Stimulated activated naive B cell treated with anti-CD40 and anti-IgM and Interleukin-4, amounts not matched to agents 10 μg/mL and 1 μg/mL and 100 μg/mL, for 72 hours (primary cell): ENCODE data around the gene TRIM27.
"Not testable (repeated sequence)": the region's sequence is repeated elsewhere in the genome, so short reads cannot be mapped to it uniquely, and the experiment has no call there.

ENCODE experiments used
- ATAC-seq, 2 donors: fragments of 150-1000 bp; cut with Tn5 transposase; replicated peaks; 2 replicates each; pipeline ENCODE4 v1.10.0; 2021; ENCODE audit warnings: moderate library complexity in 1 of 2
- DNase-seq: peaks from one replicate; pipeline ENCODE4 v3.0.0; 2021
- H3K27ac Mint-ChIP-seq: one replicate; pipeline ENCODE4 v1.8.0; 2022; ENCODE audit warnings: mild to moderate bottlenecking, mixed read lengths
- H3K27me3 Mint-ChIP-seq, 2 donors: one replicate each; pipeline ENCODE4 v1.8.0; 2022; ENCODE audit warnings: mixed read lengths in 2 of 2
- H3K36me3 Mint-ChIP-seq, 2 donors: one replicate each; pipeline ENCODE4 v1.8.0; 2022; ENCODE audit warnings: mixed read lengths in 2 of 2, mild to moderate bottlenecking in 1 of 2
- H3K4me1 Mint-ChIP-seq, 2 donors: one replicate each; pipeline ENCODE4 v1.8.0; 2022; ENCODE audit warnings: mixed read lengths in 2 of 2, mild to moderate bottlenecking in 1 of 2
- H3K4me3 Mint-ChIP-seq, 2 donors: one replicate each; pipeline ENCODE4 v1.8.0; 2022; ENCODE audit warnings: mild to moderate bottlenecking in 2 of 2, mixed read lengths in 2 of 2, moderate library complexity in 1 of 2
- H3K9me3 Mint-ChIP-seq, 2 donors: one replicate each; pipeline ENCODE4 v1.8.0; 2022; ENCODE audit warnings: mixed read lengths in 2 of 2, mild to moderate bottlenecking in 1 of 2

TRIM27 gene

GRCh38 chr6:28871335-28872156 is 52.2 kb downstream of the TRIM27 start:
- Mint-ChIP-seq H3K27me3 (peaks cover 6 to 16% of the 10 kb centered on the region in 2 donors), H3K9me3 (no peaks in the 10 kb centered on the region), H3K36me3 (no peaks in the 10 kb centered on the region)

GRCh38 chr6:28868873-28869272 is 54.9 kb downstream of the TRIM27 start:
- Mint-ChIP-seq H3K27me3 (peaks cover 0 to under 1% of the 10 kb centered on the region in 2 donors), H3K4me1 (peaks cover 10 to 20% of the 10 kb centered on the region in 2 donors), H3K27ac (no peak overlapping the region), H3K9me3 (no peaks in the 10 kb centered on the region), H3K4me3 (no peak overlapping the region), H3K36me3 (peaks cover under 1 to 2% of the 10 kb centered on the region in 2 donors)
- no peak for ATAC-seq
- no peak for DNase-seq

More at GRCh38 chr6:28871335-28872156, 52.2 kb downstream of the TRIM27 start:
- H3K4me1 Mint-ChIP-seq = peaks cover 3 to 5% of the 10 kb centered on the region in 2 donors
- H3K4me3 Mint-ChIP-seq = no peak overlapping the region
- no peak overlapping the region for H3K27ac Mint-ChIP-seq
- ATAC-seq = no peak
- DNase-seq = no peak

GRCh38 chr6:28867086-28867409 is 56.7 kb downstream of the TRIM27 start:
- ATAC-seq (peak; percentile 35 to 52), DNase-seq (no peak)
- Mint-ChIP-seq H3K27me3 (peaks cover 4 to 8% of the 10 kb centered on the region in 2 donors), H3K4me3 (peak overlapping the region; percentile 86 to 92), H3K36me3 (peaks cover 5 to 14% of the 10 kb centered on the region in 2 donors), H3K9me3 (peaks cover 3 to 11% of the 10 kb centered on the region in 2 donors), H3K27ac (peak overlapping the region; percentile 85), H3K4me1 (peaks cover 17 to 33% of the 10 kb centered on the region in 2 donors)

- DNase-seq = peak; percentile 70
Observed at GRCh38 chr6:28866205-28867085, 57.3 kb downstream of the TRIM27 start.

GRCh38 chr6:28865401-28866204 is 58.2 kb downstream of the TRIM27 start:
- H3K36me3 Mint-ChIP-seq = peaks cover 5 to 14% of the 10 kb centered on the region in 2 donors
- ATAC-seq (peak in 1 of 2 donors; percentile 8), DNase-seq (peak; percentile 49)
- peaks cover 17 to 33% of the 10 kb centered on the region in 2 donors for H3K4me1 Mint-ChIP-seq
- H3K27ac Mint-ChIP-seq = peak overlapping the region; percentile 96
- peak overlapping the region; percentile 86 to 92 for H3K4me3 Mint-ChIP-seq
- H3K27me3 Mint-ChIP-seq = peaks cover 13 to 15% of the 10 kb centered on the region in 2 donors
- peaks cover 3 to 11% of the 10 kb centered on the region in 2 donors for H3K9me3 Mint-ChIP-seq

More at GRCh38 chr6:28866205-28867085, 57.3 kb downstream of the TRIM27 start:
- Mint-ChIP-seq H3K9me3 (peaks cover 3 to 11% of the 10 kb centered on the region in 2 donors), H3K36me3 (peaks cover 5 to 14% of the 10 kb centered on the region in 2 donors), H3K27ac (peak overlapping the region; percentile 96), H3K4me1 (peaks cover 17 to 33% of the 10 kb centered on the region in 2 donors), H3K4me3 (peak overlapping the region; percentile 86 to 92)
- ATAC-seq = peak; percentile 69 to 70
- not testable (repeated sequence) for H3K27me3 Mint-ChIP-seq

GRCh38 chr6:28864326-28864923 is 59.4 kb downstream of the TRIM27 start:
- Mint-ChIP-seq H3K9me3 (peaks cover 3 to 11% of the 10 kb centered on the region in 2 donors), H3K4me1 (peaks cover 17 to 33% of the 10 kb centered on the region in 2 donors), H3K27me3 (peaks cover 16 to 18% of the 10 kb centered on the region in 2 donors), H3K4me3 (peak overlapping the region; percentile 88 to 90), H3K36me3 (peaks cover 5 to 14% of the 10 kb centered on the region in 2 donors), H3K27ac (peak overlapping the region; percentile 99)
- ATAC-seq = no peak
- no peak for DNase-seq

GRCh38 chr6:28863604-28864325 is 60.0 kb downstream of the TRIM27 start:
- peaks cover 17 to 33% of the 10 kb centered on the region in 2 donors for H3K4me1 Mint-ChIP-seq
- ATAC-seq (peak; percentile 54 to 59), DNase-seq (peak; percentile 73)
- H3K27me3 Mint-ChIP-seq = peaks cover 16 to 18% of the 10 kb centered on the region in 2 donors
- H3K9me3 Mint-ChIP-seq = peaks cover 3 to 11% of the 10 kb centered on the region in 2 donors
- peaks cover 5 to 14% of the 10 kb centered on the region in 2 donors for H3K36me3 Mint-ChIP-seq
- peak overlapping the region; percentile 88 to 90 for H3K4me3 Mint-ChIP-seq
- peak overlapping the region; percentile 99 for H3K27ac Mint-ChIP-seq

GRCh38 chr6:28862077-28862476 is 61.7 kb downstream of the TRIM27 start:
- H3K36me3 Mint-ChIP-seq = peaks cover 5 to 14% of the 10 kb centered on the region in 2 donors
- peaks cover 3 to 11% of the 10 kb centered on the region in 2 donors for H3K9me3 Mint-ChIP-seq
- no peak overlapping the region for H3K27ac Mint-ChIP-seq
- ATAC-seq (no peak), DNase-seq (no peak)
- H3K27me3 Mint-ChIP-seq = peaks cover 16 to 18% of the 10 kb centered on the region in 2 donors
- no peak overlapping the region for H3K4me3 Mint-ChIP-seq
- peaks cover 16 to 31% of the 10 kb centered on the region in 2 donors for H3K4me1 Mint-ChIP-seq

- peaks cover 14 to 28% of the 10 kb centered on the region in 2 donors for H3K4me1 Mint-ChIP-seq
- H3K36me3 Mint-ChIP-seq = peaks cover 5 to 16% of the 10 kb centered on the region in 2 donors
- H3K9me3 Mint-ChIP-seq = peaks cover 3 to 13% of the 10 kb centered on the region in 2 donors
- ATAC-seq (no peak), DNase-seq (no peak)
- no peak overlapping the region for H3K27ac Mint-ChIP-seq
- H3K4me3 Mint-ChIP-seq = no peak overlapping the region
- peaks cover 16 to 18% of the 10 kb centered on the region in 2 donors for H3K27me3 Mint-ChIP-seq
Observed at GRCh38 chr6:28861339-28861738, 62.4 kb downstream of the TRIM27 start.

- H3K4me3 Mint-ChIP-seq = no peak overlapping the region
- H3K36me3 Mint-ChIP-seq = peaks cover 5 to 18% of the 10 kb centered on the region in 2 donors
- H3K9me3 Mint-ChIP-seq = peaks cover 5 to 15% of the 10 kb centered on the region in 2 donors
- no peak for ATAC-seq
- H3K27me3 Mint-ChIP-seq = peaks cover 16 to 18% of the 10 kb centered on the region in 2 donors
- peaks cover 14 to 24% of the 10 kb centered on the region in 2 donors for H3K4me1 Mint-ChIP-seq
- no peak for DNase-seq
- no peak overlapping the region for H3K27ac Mint-ChIP-seq
Observed at GRCh38 chr6:28860581-28860980, 63.2 kb downstream of the TRIM27 start.

- peaks cover 5 to 17% of the 10 kb centered on the region in 2 donors for H3K36me3 Mint-ChIP-seq
- H3K9me3 Mint-ChIP-seq = peaks cover 9 to 15% of the 10 kb centered on the region in 2 donors
- ATAC-seq = no peak
- peaks cover 16 to 18% of the 10 kb centered on the region in 2 donors for H3K27me3 Mint-ChIP-seq
- no peak overlapping the region for H3K4me3 Mint-ChIP-seq
- H3K4me1 Mint-ChIP-seq = peaks cover 8 to 14% of the 10 kb centered on the region in 2 donors
- no peak overlapping the region for H3K27ac Mint-ChIP-seq
- no peak for DNase-seq
Observed at GRCh38 chr6:28858963-28859362, 64.8 kb downstream of the TRIM27 start.

- H3K4me3 Mint-ChIP-seq = no peak overlapping the region
Observed at GRCh38 chr6:28856620-28857005, 67.2 kb downstream of the TRIM27 start.

More at GRCh38 chr6:28856620-28857005, 67.2 kb downstream of the TRIM27 start:
- ATAC-seq (peak; percentile 63 to 90), DNase-seq (no peak)
- Mint-ChIP-seq H3K27me3 (peaks cover 19 to 33% of the 10 kb centered on the region in 2 donors), H3K36me3 (peaks cover 0 to 4% of the 10 kb centered on the region in 2 donors), H3K4me1 (no peaks in the 10 kb centered on the region), H3K9me3 (peaks cover 4 to 6% of the 10 kb centered on the region in 2 donors), H3K27ac (no peak overlapping the region)
